Testis (tissue), 3 donors: Measurements from ENCODE around the gene ENTPD3. TPM values are rescaled to one million over a fixed set of nuclear protein-coding genes. Genes with fewer than 3 reads are reported as not detected.

Experiments used
- DNase-seq: peaks from one replicate; pipeline ENCODE4 v3.0.0-alpha.2; 2019
- H3K27ac ChIP-seq, 2 donors: fragments of 200-600 bp; sonication (generic); one replicate each; pipeline ENCODE4 v1.5.1; 2019
- H3K27me3 ChIP-seq: fragments of 200-600 bp; sonication (generic); one replicate; pipeline ENCODE4 v1.5.1; 2019
- H3K36me3 ChIP-seq: fragments of 200-600 bp; sonication (generic); one replicate; pipeline ENCODE4 v1.5.1; 2017; ENCODE audit warnings: low read depth; ENCODE audit errors: missing control alignments
- H3K4me1 ChIP-seq: fragments of 200-600 bp; sonication (generic); one replicate; pipeline ENCODE4 v1.5.1; 2019
- H3K4me3 ChIP-seq, 2 donors: fragments of 200-600 bp; sonication (generic); one replicate each; pipeline ENCODE4 v1.5.1; 2017 to 2019
- H3K9me3 ChIP-seq: fragments of 200-600 bp; sonication (generic); one replicate; pipeline ENCODE4 v1.5.1; 2017
- POLR2A ChIP-seq: fragments of 450-650 bp; IDR thresholded peaks from one replicate; pipeline ENCODE4 v1.6.1; 2017; ENCODE audit warnings: antibody characterized with exemption, mild to moderate bottlenecking, moderate library complexity
- WGBS, 2 donors: methylation state at CpG; one replicate each; pipeline ENCODE4 v1.1.5; 2018; 5-methylcytosine and 5-hydroxymethylcytosine counted together
- intact Hi-C: fragments of 100-400 bp; cut with DNase I; formaldehyde crosslinking; loops from one replicate; pipeline ENCODE4 v1.15.1; 2023; ENCODE audit warnings: low total_unique reads
- polyA plus RNA-seq: library from polyadenylated mRNA; stranded (reverse); fragments of 350-450 nt; fragmentation: Illumina TruSeq; extraction: RNeasy Lipid Tissue Mini Kit (QIAGEN cat#74804); gene quantifications from one replicate; pipeline ENCODE4 v1.2.3, GENCODE V29; 2014; ENCODE audit warnings: low read depth, low replicate concordance; ENCODE audit not compliant: insufficient read depth
- total RNA-seq, 2 donors: library from RNA; depleted of rRNA; stranded (reverse); fragments of >200 nt; gene quantifications; one replicate each; pipeline ENCODE4 v1.2.3, GENCODE V29; 2016
- TF ChIP-seq, protein P1 (sequence below), 3 experiments: fragments of 450-650 bp in 2 of 3; fragments of 200-600 bp in 1 of 3; sonication (generic) in 1 of 3; IDR thresholded peaks; one replicate each; pipeline ENCODE4 v1.5.1; 2016 to 2019; ENCODE audit warnings: antibody characterized with exemption in 3 of 3, mild to moderate bottlenecking in 2 of 3, moderate library complexity in 1 of 3

Gene ENTPD3
- total and polyA plus RNA-seq, 3 donors from 2014 or later, result 0.24 to 0.57 (median 0.50) TPM

DNA sequence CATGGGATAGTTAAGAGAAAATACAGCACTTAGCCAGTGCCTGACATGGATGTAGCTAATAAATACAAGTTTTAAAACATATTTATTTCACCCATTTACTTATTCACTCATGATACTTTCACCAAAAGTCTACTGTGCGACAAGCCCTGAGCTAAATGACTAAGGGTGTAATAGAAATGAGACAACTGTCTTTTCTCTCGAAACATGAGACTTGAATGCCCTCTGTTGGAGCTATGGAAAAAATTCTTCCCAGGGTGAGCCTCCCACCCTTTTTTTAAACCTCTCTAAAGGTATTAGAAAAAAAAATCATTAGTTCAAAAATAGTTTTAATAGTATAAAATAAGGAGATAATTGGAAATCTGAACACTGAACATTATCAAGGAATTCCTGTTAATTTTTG lies 45.8 kb downstream of the ENTPD3 start:
- WGBS, 2 donors, result 85 to 87% methylated on average over 2 of the region's 2 CpGs
- intact Hi-C loops, result no loop called here

DNA sequence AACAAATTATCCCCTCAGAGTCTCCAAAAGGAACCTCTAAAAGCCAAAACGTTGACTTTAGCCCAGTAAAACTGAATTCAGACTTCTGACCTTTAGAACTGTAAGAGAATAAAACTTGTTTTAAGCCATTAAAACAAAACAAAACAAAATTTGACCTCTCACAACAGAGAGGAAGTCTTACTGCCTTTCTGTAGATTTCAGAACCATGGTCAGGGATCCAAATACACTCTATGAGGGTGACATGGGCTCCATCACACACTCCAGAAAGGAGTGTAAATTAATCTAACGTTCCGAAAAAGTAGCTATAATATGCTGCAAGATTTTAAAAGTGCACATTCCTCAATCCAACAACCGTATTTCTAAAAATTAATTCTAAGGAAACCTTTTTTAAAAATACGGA lies 50.9 kb downstream of the ENTPD3 start:
- Histone ChIP-seq H3K9me3 (no peaks in the 10 kb centered on the region), H3K4me3 (no peak overlapping the region), H3K36me3 (no peaks in the 10 kb centered on the region), H3K4me1 (no peaks in the 10 kb centered on the region), H3K27me3 (no peaks in the 10 kb centered on the region), H3K27ac (no peak overlapping the region)
- intact Hi-C loops, result no loop called here
- WGBS, 2 donors, result 77 to 82% methylated on average over 5 of the region's 5 CpGs
- TF ChIP-seq POLR2A, result no peak
- TF ChIP-seq, protein P1, sequence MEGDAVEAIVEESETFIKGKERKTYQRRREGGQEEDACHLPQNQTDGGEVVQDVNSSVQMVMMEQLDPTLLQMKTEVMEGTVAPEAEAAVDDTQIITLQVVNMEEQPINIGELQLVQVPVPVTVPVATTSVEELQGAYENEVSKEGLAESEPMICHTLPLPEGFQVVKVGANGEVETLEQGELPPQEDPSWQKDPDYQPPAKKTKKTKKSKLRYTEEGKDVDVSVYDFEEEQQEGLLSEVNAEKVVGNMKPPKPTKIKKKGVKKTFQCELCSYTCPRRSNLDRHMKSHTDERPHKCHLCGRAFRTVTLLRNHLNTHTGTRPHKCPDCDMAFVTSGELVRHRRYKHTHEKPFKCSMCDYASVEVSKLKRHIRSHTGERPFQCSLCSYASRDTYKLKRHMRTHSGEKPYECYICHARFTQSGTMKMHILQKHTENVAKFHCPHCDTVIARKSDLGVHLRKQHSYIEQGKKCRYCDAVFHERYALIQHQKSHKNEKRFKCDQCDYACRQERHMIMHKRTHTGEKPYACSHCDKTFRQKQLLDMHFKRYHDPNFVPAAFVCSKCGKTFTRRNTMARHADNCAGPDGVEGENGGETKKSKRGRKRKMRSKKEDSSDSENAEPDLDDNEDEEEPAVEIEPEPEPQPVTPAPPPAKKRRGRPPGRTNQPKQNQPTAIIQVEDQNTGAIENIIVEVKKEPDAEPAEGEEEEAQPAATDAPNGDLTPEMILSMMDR (IDR thresholded peaks at IDR 0.05), result no peak
- no peak for DNase-seq

More for the DNA sequence above, 45.8 kb downstream of the ENTPD3 start:
- H3K4me1 ChIP-seq, result no peaks in the 10 kb centered on the region
- no peaks in the 10 kb centered on the region for H3K36me3 ChIP-seq
- DNase-seq, result no peak
- no peaks in the 10 kb centered on the region for H3K9me3 ChIP-seq
- no peak overlapping the region for H3K27ac ChIP-seq
- no peak overlapping the region for H3K4me3 ChIP-seq
- H3K27me3 ChIP-seq, result no peaks in the 10 kb centered on the region
- no peak for TF ChIP-seq POLR2A
- TF ChIP-seq, protein P1 (IDR thresholded peaks at IDR 0.05), result no peak

DNA sequence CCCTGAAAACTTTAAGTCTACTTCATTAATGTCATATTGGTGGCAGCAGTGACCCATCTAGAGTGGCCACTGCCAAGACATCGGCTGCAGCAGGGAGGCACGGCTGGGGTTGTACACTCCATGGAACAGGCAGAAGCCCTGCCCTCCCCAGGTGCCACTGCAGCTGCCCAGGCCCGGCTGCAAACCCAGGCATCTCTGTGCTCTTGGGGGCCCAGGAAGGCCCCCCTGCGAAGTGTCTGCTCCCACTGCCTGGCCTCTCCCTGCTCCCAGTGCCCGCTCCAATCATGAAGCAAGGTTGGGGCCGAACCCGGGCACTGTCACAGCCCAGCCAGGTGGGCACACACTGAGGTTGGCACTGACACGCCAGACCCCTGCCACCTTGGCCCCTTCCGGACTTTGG lies 58.1 kb downstream of the ENTPD3 start:
- no peaks in the 10 kb centered on the region for H3K9me3 ChIP-seq
- no peak overlapping the region for H3K27ac ChIP-seq
- DNase-seq, result no peak
- no peak overlapping the region for H3K4me3 ChIP-seq
- no peaks in the 10 kb centered on the region for H3K4me1 ChIP-seq
- intact Hi-C loops, result no loop called here
- 93 to 96% methylated on average over 9 of the region's 9 CpGs for WGBS, 2 donors
- no peak for TF ChIP-seq POLR2A
- no peaks in the 10 kb centered on the region for H3K36me3 ChIP-seq
- H3K27me3 ChIP-seq, result no peaks in the 10 kb centered on the region

DNA sequence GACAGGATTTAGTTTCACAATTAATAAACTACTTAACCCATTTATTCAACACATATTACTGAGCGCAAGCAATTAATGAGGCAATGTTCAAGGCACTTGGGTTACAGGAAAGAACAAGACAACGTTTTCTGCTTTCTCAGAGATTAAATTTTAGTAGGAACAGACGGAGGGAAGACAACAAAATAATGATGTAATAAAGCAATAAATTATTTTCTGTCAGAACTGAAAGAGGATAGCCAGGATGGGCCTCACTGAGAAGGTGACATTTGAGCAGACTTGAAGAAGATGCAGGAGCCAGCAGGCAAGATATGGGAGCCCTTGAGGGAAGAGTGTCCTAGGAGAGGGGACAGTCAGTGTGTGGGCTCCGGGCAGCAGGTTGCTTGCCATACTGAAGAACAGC lies 58.9 kb downstream of the ENTPD3 start:
- H3K4me1 ChIP-seq, result no peaks in the 10 kb centered on the region
- no peak for TF ChIP-seq POLR2A
- 79 to 82% methylated on average over 4 of the region's 4 CpGs for WGBS, 2 donors
- H3K4me3 ChIP-seq, result no peak overlapping the region
- intact Hi-C loops, result no loop called here
- no peaks in the 10 kb centered on the region for H3K9me3 ChIP-seq
- no peaks in the 10 kb centered on the region for H3K36me3 ChIP-seq
- H3K27me3 ChIP-seq, result no peaks in the 10 kb centered on the region
- no peak for DNase-seq
- H3K27ac ChIP-seq, result no peak overlapping the region

DNA sequence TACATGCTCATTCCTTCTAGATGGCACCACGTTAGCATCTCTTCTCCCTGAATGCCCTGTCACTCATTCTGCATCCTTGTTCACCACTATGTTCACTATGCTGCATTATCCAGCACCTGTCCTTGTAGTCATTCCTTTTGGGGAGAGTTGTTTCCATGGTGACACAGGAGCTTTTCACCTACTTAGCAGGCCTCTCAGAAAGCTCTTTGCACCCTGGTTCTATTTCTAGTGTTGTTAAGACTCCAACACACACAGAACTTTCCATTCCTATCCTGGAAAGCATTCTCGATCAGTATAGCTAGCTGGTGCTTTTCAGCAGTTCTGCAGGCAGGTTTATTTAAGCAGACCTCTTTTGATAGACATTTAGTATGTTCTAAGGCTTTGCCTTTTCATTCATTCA lies 63.5 kb downstream of the ENTPD3 start:
- TF ChIP-seq, protein P1 (IDR thresholded peaks at IDR 0.05), result no peak
- TF ChIP-seq POLR2A, result no peak
- peaks cover 14% of the 10 kb centered on the region for H3K4me1 ChIP-seq
- intact Hi-C loops, result loop anchor here (10.0 kb wide), 1 partner anchor 136 kb away; no protein-coding TSS in a partner anchor
- no peaks in the 10 kb centered on the region for H3K27me3 ChIP-seq
- no peak overlapping the region for H3K27ac ChIP-seq
- WGBS, 2 donors, result 86 to 88% methylated on average over 2 of the region's 2 CpGs
- H3K4me3 ChIP-seq, result no peak overlapping the region
- H3K9me3 ChIP-seq, result no peaks in the 10 kb centered on the region
- no peak for DNase-seq
- no peaks in the 10 kb centered on the region for H3K36me3 ChIP-seq

DNA sequence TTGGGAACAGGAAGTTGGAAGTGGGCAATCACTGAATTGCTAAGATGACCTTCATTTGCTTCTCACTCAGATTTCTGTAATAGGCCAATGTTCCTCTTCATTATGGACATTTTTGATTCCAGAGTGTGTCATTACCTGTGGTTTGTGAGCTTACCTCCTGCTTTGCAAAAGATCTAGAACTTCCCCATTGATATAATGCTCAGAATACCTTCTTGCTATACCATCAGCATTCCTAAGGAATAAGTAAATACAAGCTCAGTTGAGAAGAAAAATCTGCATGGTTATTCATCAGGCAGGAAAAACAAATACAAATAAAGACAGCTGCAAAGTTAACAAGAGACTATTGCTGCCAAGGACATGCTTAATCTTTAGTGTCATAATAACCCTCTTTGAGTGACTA lies 64.6 kb downstream of the ENTPD3 start:
- DNase-seq, result no peak
- no peak overlapping the region for H3K27ac ChIP-seq
- no peaks in the 10 kb centered on the region for H3K9me3 ChIP-seq
- TF ChIP-seq POLR2A, result no peak
- intact Hi-C loops, result loop anchor here (10.0 kb wide), 1 partner anchor 137 kb away; no protein-coding TSS in a partner anchor
- H3K4me3 ChIP-seq, result no peak overlapping the region
- no peaks in the 10 kb centered on the region for H3K36me3 ChIP-seq
- peaks cover 14% of the 10 kb centered on the region for H3K4me1 ChIP-seq
- no peaks in the 10 kb centered on the region for H3K27me3 ChIP-seq
